ENCODE measurements around the gene UBE2D2.
"Not testable (repeated sequence)": the region's sequence is repeated elsewhere in the genome, so short reads cannot be mapped to it uniquely, and the experiment has no call there.

GRCh38 chr5:139625398-139625797 is 64.3 kb downstream of the UBE2D2 start:
- not testable (repeated sequence) for TF ChIP-seq CTCF (IDR thresholded peaks at IDR 0.05; ENCODE audit: low read depth, low read length); EZH2phosphoT487 (IDR thresholded peaks at IDR 0.05; ENCODE audit: low read depth)

Data from OCI-LY3 (cell line).